ENCODE results near the gene DHX36. TPM values are rescaled to one million over a fixed set of nuclear protein-coding genes. Genes with fewer than 3 reads are reported as not detected.

The DHX36 gene
- total RNA-seq, 4 donors from 2014 or later, result 28.5 to 113 (median 50.0) TPM

- in situ Hi-C loops (cut with MboI; ENCODE audit: low pct_ligation_motif_present in 1 of 4, low pct_unique_long_range_greater_than_20kb in 1 of 4, low sequenced_read_pairs in 3 of 4) (no loop called here), intact Hi-C loops (cut with DNase I; ENCODE audit: low total_unique reads) (no loop called here)
- TF ChIP-seq EP300 (IDR thresholded peaks at IDR 0.05; ENCODE audit: low read depth) (no peak), POLR2A (IDR thresholded peaks at IDR 0.05) (no peak), POLR2AphosphoS5 (IDR thresholded peaks at IDR 0.05) (no peak)
- TF ChIP-seq, protein P1, sequence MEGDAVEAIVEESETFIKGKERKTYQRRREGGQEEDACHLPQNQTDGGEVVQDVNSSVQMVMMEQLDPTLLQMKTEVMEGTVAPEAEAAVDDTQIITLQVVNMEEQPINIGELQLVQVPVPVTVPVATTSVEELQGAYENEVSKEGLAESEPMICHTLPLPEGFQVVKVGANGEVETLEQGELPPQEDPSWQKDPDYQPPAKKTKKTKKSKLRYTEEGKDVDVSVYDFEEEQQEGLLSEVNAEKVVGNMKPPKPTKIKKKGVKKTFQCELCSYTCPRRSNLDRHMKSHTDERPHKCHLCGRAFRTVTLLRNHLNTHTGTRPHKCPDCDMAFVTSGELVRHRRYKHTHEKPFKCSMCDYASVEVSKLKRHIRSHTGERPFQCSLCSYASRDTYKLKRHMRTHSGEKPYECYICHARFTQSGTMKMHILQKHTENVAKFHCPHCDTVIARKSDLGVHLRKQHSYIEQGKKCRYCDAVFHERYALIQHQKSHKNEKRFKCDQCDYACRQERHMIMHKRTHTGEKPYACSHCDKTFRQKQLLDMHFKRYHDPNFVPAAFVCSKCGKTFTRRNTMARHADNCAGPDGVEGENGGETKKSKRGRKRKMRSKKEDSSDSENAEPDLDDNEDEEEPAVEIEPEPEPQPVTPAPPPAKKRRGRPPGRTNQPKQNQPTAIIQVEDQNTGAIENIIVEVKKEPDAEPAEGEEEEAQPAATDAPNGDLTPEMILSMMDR (IDR thresholded peaks at IDR 0.05), result no peak
These were observed 88.0 kb downstream of the DHX36 start for GRCh38 chr3:154236331-154236730.

DNA sequence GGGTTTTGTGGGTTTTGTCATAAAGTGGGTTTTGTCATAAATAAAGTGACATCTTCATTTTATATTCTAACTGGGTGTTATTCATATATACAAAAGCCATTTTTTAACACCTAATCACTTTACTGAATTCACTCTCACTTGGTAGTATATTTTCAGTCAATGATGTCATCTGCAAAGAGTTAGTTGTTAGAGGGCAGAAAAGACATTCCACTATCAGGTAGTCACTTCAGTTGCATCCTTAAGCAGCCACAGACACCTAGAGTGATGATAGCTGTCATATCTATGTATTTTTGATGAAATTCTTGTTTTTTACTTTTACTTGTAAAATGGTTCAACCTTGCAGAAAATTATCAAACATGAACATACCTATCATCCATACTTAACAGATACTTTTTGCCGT is 89.0 kb downstream of the DHX36 start:
- in situ Hi-C loops (cut with MboI; ENCODE audit: low pct_ligation_motif_present in 1 of 4, low pct_unique_long_range_greater_than_20kb in 1 of 4, low sequenced_read_pairs in 3 of 4) (no loop called here), intact Hi-C loops (cut with DNase I; ENCODE audit: low total_unique reads) (no loop called here)
- TF ChIP-seq POLR2A (IDR thresholded peaks at IDR 0.05), result no peak
- TF ChIP-seq POLR2AphosphoS5 (IDR thresholded peaks at IDR 0.05), result no peak
- TF ChIP-seq, protein P1 (IDR thresholded peaks at IDR 0.05), result no peak
- TF ChIP-seq EP300 (IDR thresholded peaks at IDR 0.05; ENCODE audit: low read depth), result no peak
- DNase-seq, result no peak
- WGBS, 2 donors (ENCODE audit: low coverage in 1 of 2), result 85 to 95% methylated on average over 1 of the region's 1 CpG
- Histone ChIP-seq H3K36me3 (peaks cover 0 to under 1% (median 0%) of the 10 kb centered on the region in 4 donors), H3K27ac (no peak overlapping the region), H3K9me3 (no peaks in the 10 kb centered on the region), H3K4me3 (no peak overlapping the region), H3K27me3 (no peaks in the 10 kb centered on the region), H3K4me1 (no peaks in the 10 kb centered on the region)

More at GRCh38 chr3:154236331-154236730, 88.0 kb downstream of the DHX36 start:
- H3K36me3 ChIP-seq, result peaks cover 0 to 6% (median 0%) of the 10 kb centered on the region in 4 donors
- no peak overlapping the region for H3K27ac ChIP-seq
- no peaks in the 10 kb centered on the region for H3K27me3 ChIP-seq
- H3K9me3 ChIP-seq, result no peaks in the 10 kb centered on the region
- WGBS, 2 donors (ENCODE audit: low coverage in 1 of 2), result 39 to 52% methylated on average over 3 of the region's 3 CpGs
- no peak overlapping the region for H3K4me3 ChIP-seq
- H3K4me1 ChIP-seq, result no peaks in the 10 kb centered on the region
- DNase-seq, result no peak

DNA sequence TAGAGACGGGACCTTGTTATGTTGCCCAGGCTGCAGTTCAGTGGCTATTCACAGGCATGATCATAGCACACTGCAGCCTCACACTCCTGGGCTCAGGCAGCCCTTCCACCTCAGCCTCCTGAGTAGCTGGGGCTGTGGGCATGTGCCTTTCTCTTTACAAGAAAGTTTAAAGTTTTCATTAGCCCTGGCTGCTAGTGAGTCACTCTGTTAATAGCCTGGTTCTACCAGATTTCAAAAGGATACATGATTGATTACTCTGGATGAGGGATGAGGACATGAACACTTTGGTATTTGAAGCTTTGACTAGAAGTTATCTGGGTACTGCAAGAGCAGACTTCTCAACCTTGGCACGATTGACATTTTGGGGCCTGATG is 95.1 kb downstream of the DHX36 start:
- DNase-seq, result no peak
- no peaks in the 10 kb centered on the region for H3K36me3 ChIP-seq
- H3K27ac ChIP-seq, result peak overlapping the region in 2 of 4 donors; percentile 39 to 41
- in situ Hi-C loops (cut with MboI; ENCODE audit: low pct_ligation_motif_present in 1 of 4, low pct_unique_long_range_greater_than_20kb in 1 of 4, low sequenced_read_pairs in 3 of 4) (no loop called here), intact Hi-C loops (cut with DNase I; ENCODE audit: low total_unique reads) (no loop called here)
- WGBS, 2 donors (ENCODE audit: low coverage in 1 of 2), result 78 to 95% methylated on average over 2 of the region's 2 CpGs
- H3K27me3 ChIP-seq, result no peaks in the 10 kb centered on the region
- H3K4me1 ChIP-seq, result peaks cover 0 to 17% (median 11%) of the 10 kb centered on the region in 4 donors
- TF ChIP-seq POLR2AphosphoS5 (IDR thresholded peaks at IDR 0.05), result no peak
- TF ChIP-seq EP300 (IDR thresholded peaks at IDR 0.05; ENCODE audit: low read depth), result no peak
- TF ChIP-seq, protein P1 (IDR thresholded peaks at IDR 0.05), result no peak
- no peak for TF ChIP-seq POLR2A (IDR thresholded peaks at IDR 0.05)
- H3K4me3 ChIP-seq, result no peak overlapping the region
- no peaks in the 10 kb centered on the region for H3K9me3 ChIP-seq

GRCh38 chr3:154228561-154229216 is 95.6 kb downstream of the DHX36 start:
- Histone ChIP-seq H3K27me3 (no peaks in the 10 kb centered on the region), H3K27ac (peak overlapping the region in 2 of 4 donors; percentile 39 to 41), H3K4me1 (peaks cover 0 to 17% (median 11%) of the 10 kb centered on the region in 4 donors), H3K4me3 (no peak overlapping the region), H3K9me3 (no peaks in the 10 kb centered on the region), H3K36me3 (no peaks in the 10 kb centered on the region)
- in situ Hi-C loops (cut with MboI; ENCODE audit: low pct_ligation_motif_present in 1 of 4, low pct_unique_long_range_greater_than_20kb in 1 of 4, low sequenced_read_pairs in 3 of 4), result no loop called here
- DNase-seq, result no peak
- intact Hi-C loops (cut with DNase I; ENCODE audit: low total_unique reads), result no loop called here
- TF ChIP-seq EP300 (IDR thresholded peaks at IDR 0.05; ENCODE audit: low read depth) (no peak), POLR2A (IDR thresholded peaks at IDR 0.05) (no peak), POLR2AphosphoS5 (IDR thresholded peaks at IDR 0.05) (no peak)
- TF ChIP-seq, protein P1 (IDR thresholded peaks at IDR 0.05), result no peak
- 68 to 80% methylated on average over 4 to 6 of the region's 6 CpGs for WGBS, 2 donors (ENCODE audit: low coverage in 1 of 2)
